Testis (tissue), 2 donors: ENCODE measurements around the gene LPIN3.

ENCODE experiments used
- CTCF ChIP-seq, 3 experiments: fragments of 450-650 bp in 2 of 3; fragments of 200-600 bp in 1 of 3; sonication (generic) in 1 of 3; IDR thresholded peaks; one replicate each; pipeline ENCODE4 v1.5.1; 2016 to 2019; ENCODE audit warnings: antibody characterized with exemption in 3 of 3, mild to moderate bottlenecking in 2 of 3, moderate library complexity in 1 of 3
- POLR2A ChIP-seq: fragments of 450-650 bp; IDR thresholded peaks from one replicate; pipeline ENCODE4 v1.6.1; 2017; ENCODE audit warnings: antibody characterized with exemption, mild to moderate bottlenecking, moderate library complexity

- no peak for TF ChIP-seq CTCF (IDR thresholded peaks at IDR 0.05)
- TF ChIP-seq POLR2A, result no peak
These were observed 54.5 kb downstream of the LPIN3 start for GRCh38 chr20:41394931-41395666.
